HEK293 (cell line): ENCODE measurements around the gene KCNMA1.
A peak's percentile ranks its signal among the peaks of the same experiment; 100 is the strongest.

Experiments
- CTCF ChIA-PET: fragments of 350-600 bp; formaldehyde crosslinking; extraction: SDS; loops from one replicate; lab custom pipeline; 2021; ENCODE audit warnings: antibody characterized with exemption; lab: Yijun Ruan, JAX
- POLR2A ChIA-PET: fragments of 300-600 bp; formaldehyde crosslinking; extraction: SDS; loops from one replicate; lab custom pipeline; 2020; ENCODE audit warnings: antibody characterized with exemption, inconsistent platforms; lab: Yijun Ruan, JAX
- H3K27ac ChIP-seq: fragments of 200-500 bp; sonication (Bioruptor generic); 2 replicates; pipeline ENCODE4 v1.5.1; 2014; ENCODE audit warnings: low read depth, low read length, control low read depth, inconsistent platforms; ENCODE audit errors: extremely low read depth
- H3K36me3 ChIP-seq, 2 experiments: fragments of 200-500 bp in 1 of 2; sonication (Bioruptor generic) in 1 of 2; 1 replicate in 1 of 2; 2 replicates in 1 of 2; pipeline ENCODE4 v1.5.1; 2014 to 2017; ENCODE audit warnings: inconsistent platforms in 2 of 2, low read length in 2 of 2; ENCODE audit not compliant: control insufficient read depth in 2 of 2, insufficient read depth in 1 of 2
- H3K4me1 ChIP-seq: fragments of 200-500 bp; sonication (Bioruptor generic); 2 replicates; pipeline ENCODE4 v1.5.1; 2014; ENCODE audit warnings: mild to moderate bottlenecking, low read length, inconsistent platforms; ENCODE audit not compliant: control insufficient read depth, insufficient read depth
- H3K4me3 ChIP-seq: 2 replicates; pipeline ENCODE4 v1.5.1; 2011; ENCODE audit warnings: low read depth, mild to moderate bottlenecking, control low read depth, low read length, moderate library complexity
- H3K9me3 ChIP-seq: fragments of 200-500 bp; sonication (Bioruptor generic); 2 replicates; pipeline ENCODE4 v1.5.1; 2014; ENCODE audit warnings: low read depth, low read length, inconsistent platforms; ENCODE audit not compliant: control insufficient read depth, insufficient read depth
- GFI1B ChIP-seq: fragments of 450-650 bp; formaldehyde crosslinking; IDR thresholded peaks from 2 replicates; pipeline ENCODE4 v1.5.1; 2016; ENCODE audit warnings: missing biosample characterization, missing genetic modification characterization
- GLIS1 ChIP-seq: fragments of 450-650 bp; formaldehyde crosslinking; IDR thresholded peaks from 2 replicates; pipeline ENCODE4 v1.5.1; 2016; ENCODE audit warnings: missing biosample characterization, missing genetic modification characterization
- MYNN ChIP-seq: fragments of 450-650 bp; formaldehyde crosslinking; IDR thresholded peaks from 2 replicates; pipeline ENCODE4 v1.5.1; 2016; ENCODE audit warnings: missing biosample characterization, missing genetic modification characterization, borderline replicate concordance
- SP3 ChIP-seq: fragments of 450-650 bp; formaldehyde crosslinking; IDR thresholded peaks from 2 replicates; pipeline ENCODE4 v1.5.1; 2016; ENCODE audit warnings: missing biosample characterization, missing genetic modification characterization
- TRIM28 ChIP-seq: IDR thresholded peaks from 2 replicates; pipeline ENCODE4 v1.6.1; 2011; ENCODE audit warnings: low read length, control low read depth, borderline replicate concordance
- ZFP37 ChIP-seq: fragments of 450-650 bp; formaldehyde crosslinking; IDR thresholded peaks from 2 replicates; pipeline ENCODE4 v1.5.1; 2016; ENCODE audit warnings: missing biosample characterization, missing genetic modification characterization
- ZNF248 ChIP-seq: fragments of 450-650 bp; formaldehyde crosslinking; IDR thresholded peaks from 2 replicates; pipeline ENCODE4 v1.5.1; 2017; ENCODE audit warnings: missing biosample characterization, missing genetic modification characterization
- ZNF335 ChIP-seq: fragments of 450-650 bp; formaldehyde crosslinking; conservative IDR thresholded peaks from 2 replicates; pipeline ENCODE4 v1.5.1; 2016; ENCODE audit warnings: missing biosample characterization, missing genetic modification characterization
- ZNF366 ChIP-seq: fragments of 450-650 bp; formaldehyde crosslinking; conservative IDR thresholded peaks from 2 replicates; pipeline ENCODE4 v1.5.1; 2016; ENCODE audit warnings: missing biosample characterization, missing genetic modification characterization
- ZNF404 ChIP-seq: fragments of 450-650 bp; formaldehyde crosslinking; IDR thresholded peaks from 2 replicates; pipeline ENCODE4 v1.5.1; 2017; ENCODE audit warnings: missing biosample characterization, missing genetic modification characterization
- ZNF549 ChIP-seq: fragments of 450-650 bp; IDR thresholded peaks from 2 replicates; pipeline ENCODE4 v1.5.1; 2018; ENCODE audit warnings: missing biosample characterization, missing genetic modification characterization, mild to moderate bottlenecking, inconsistent platforms, moderate library complexity
- ZNF600 ChIP-seq: fragments of 450-650 bp; formaldehyde crosslinking; IDR thresholded peaks from 2 replicates; pipeline ENCODE4 v1.5.1; 2016; ENCODE audit warnings: missing biosample characterization, missing genetic modification characterization
- ZNF610 ChIP-seq: fragments of 450-650 bp; formaldehyde crosslinking; IDR thresholded peaks from 2 replicates; pipeline ENCODE4 v1.5.1; 2016; ENCODE audit warnings: missing biosample characterization, missing genetic modification characterization, borderline replicate concordance
- ZNF629 ChIP-seq: fragments of 450-650 bp; formaldehyde crosslinking; IDR thresholded peaks from 2 replicates; pipeline ENCODE4 v1.5.1; 2017; ENCODE audit warnings: missing biosample characterization, missing genetic modification characterization
- ZNF777 ChIP-seq: fragments of 450-650 bp; formaldehyde crosslinking; IDR thresholded peaks from 2 replicates; pipeline ENCODE4 v1.5.1; 2017; ENCODE audit warnings: missing biosample characterization, missing genetic modification characterization, borderline replicate concordance
- ZXDB ChIP-seq: fragments of 450-650 bp; formaldehyde crosslinking; IDR thresholded peaks from 2 replicates; pipeline ENCODE4 v1.5.1; 2016; ENCODE audit warnings: missing biosample characterization, missing genetic modification characterization
- TF ChIP-seq, protein P1 (sequence below): fragments of 450-650 bp; IDR thresholded peaks from 2 replicates; pipeline ENCODE4 v1.5.1; 2018; ENCODE audit warnings: missing biosample characterization, mild to moderate bottlenecking, missing genetic modification characterization
- TF ChIP-seq, protein P2 (sequence below): fragments of 450-650 bp; formaldehyde crosslinking; IDR thresholded peaks from 2 replicates; pipeline ENCODE4 v1.5.1; 2016; ENCODE audit warnings: missing biosample characterization, missing genetic modification characterization
- TF ChIP-seq, protein P3 (sequence below): fragments of 450-650 bp; formaldehyde crosslinking; IDR thresholded peaks from 2 replicates; pipeline ENCODE4 v1.5.1; 2017; ENCODE audit warnings: missing biosample characterization, mild to moderate bottlenecking, missing genetic modification characterization, moderate library complexity
- TF ChIP-seq, protein P4 (sequence below): fragments of 450-650 bp; formaldehyde crosslinking; IDR thresholded peaks from 2 replicates; pipeline ENCODE4 v1.5.1; 2016; ENCODE audit warnings: missing biosample characterization, missing genetic modification characterization, low read depth
- TF ChIP-seq, protein P5 (sequence below): fragments of 450-650 bp; formaldehyde crosslinking; IDR thresholded peaks from 2 replicates; pipeline ENCODE4 v1.5.1; 2016; ENCODE audit warnings: missing biosample characterization, missing genetic modification characterization
- TF ChIP-seq, protein P6 (sequence below): fragments of 450-650 bp; formaldehyde crosslinking; IDR thresholded peaks from 2 replicates; pipeline ENCODE4 v1.5.1; 2016; ENCODE audit warnings: missing biosample characterization, missing genetic modification characterization, borderline replicate concordance

The KCNMA1 gene

DNA sequence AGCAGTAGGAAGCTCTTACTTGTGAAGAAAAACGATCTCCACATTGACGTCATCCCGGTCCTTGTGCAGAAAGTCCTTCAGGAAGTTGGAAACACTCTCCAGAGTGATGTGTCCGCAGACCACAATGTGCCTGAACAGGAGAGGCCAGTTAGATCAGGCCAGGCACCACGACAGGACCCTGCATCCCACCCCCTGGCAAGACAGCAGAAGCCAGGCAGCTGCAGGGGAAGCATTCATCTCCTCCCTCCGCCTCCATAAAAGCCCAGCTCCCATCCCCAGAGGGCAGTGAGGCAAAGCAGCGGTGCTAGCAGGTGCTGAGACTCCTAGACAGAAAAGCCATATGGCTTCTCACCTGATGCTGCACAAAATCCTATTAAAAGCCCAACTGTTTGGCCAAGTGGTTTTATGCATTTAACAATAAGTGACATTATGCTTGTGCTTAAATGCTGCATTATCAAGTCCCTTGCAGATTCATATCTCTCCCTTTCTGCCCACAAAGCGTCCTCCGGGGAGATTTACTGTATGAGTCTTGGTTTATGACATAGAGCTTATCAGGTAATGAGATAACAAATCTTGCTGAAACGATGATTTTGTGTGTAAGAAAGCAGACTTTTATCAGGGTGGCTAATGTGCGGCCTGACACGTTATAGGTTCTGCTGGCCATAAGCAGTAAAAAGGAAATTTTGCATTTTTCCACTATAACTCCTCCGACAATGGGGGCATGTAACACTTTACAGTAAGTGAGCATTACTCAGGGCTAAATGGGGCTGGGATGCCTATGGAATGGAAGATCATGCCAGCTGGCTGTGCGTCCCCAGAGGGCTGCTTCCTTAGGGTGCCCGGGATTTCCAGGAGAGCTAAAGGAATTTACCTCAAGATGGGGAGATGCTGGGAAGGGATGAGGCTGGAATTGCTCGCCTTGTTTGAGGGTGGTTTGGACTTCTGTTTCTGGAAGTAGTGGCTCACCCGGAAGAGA, 546.9 kb downstream of the KCNMA1 start (continued):
- TF ChIP-seq TRIM28 (peak; percentile 49; the same call in 1 of the 2 replicates), ZNF366 (tag by site-specific recombination) (peak; percentile 58; the same call in 1 of the 2 replicates), ZXDB (tag by site-specific recombination) (peak; percentile 94), GFI1B (tag by site-specific recombination) (0 out of 2 replicates have a peak, but pooled peaks have one; percentile 45), ZNF335 (peak; percentile 89), GLIS1 (tag by site-specific recombination) (peak; percentile 48), ZNF629 (tag by site-specific recombination) (peak; percentile 78; the same call in 1 of the 2 replicates), ZNF600 (peak; percentile 87; the same call in 1 of the 2 replicates), ZNF248 (no peak)
- TF ChIP-seq, protein P1, sequence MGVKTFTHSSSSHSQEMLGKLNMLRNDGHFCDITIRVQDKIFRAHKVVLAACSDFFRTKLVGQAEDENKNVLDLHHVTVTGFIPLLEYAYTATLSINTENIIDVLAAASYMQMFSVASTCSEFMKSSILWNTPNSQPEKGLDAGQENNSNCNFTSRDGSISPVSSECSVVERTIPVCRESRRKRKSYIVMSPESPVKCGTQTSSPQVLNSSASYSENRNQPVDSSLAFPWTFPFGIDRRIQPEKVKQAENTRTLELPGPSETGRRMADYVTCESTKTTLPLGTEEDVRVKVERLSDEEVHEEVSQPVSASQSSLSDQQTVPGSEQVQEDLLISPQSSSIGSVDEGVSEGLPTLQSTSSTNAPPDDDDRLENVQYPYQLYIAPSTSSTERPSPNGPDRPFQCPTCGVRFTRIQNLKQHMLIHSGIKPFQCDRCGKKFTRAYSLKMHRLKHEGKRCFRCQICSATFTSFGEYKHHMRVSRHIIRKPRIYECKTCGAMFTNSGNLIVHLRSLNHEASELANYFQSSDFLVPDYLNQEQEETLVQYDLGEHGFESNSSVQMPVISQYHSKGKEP (tag by site-specific recombination): peak; percentile 79
- TF ChIP-seq, protein P2, sequence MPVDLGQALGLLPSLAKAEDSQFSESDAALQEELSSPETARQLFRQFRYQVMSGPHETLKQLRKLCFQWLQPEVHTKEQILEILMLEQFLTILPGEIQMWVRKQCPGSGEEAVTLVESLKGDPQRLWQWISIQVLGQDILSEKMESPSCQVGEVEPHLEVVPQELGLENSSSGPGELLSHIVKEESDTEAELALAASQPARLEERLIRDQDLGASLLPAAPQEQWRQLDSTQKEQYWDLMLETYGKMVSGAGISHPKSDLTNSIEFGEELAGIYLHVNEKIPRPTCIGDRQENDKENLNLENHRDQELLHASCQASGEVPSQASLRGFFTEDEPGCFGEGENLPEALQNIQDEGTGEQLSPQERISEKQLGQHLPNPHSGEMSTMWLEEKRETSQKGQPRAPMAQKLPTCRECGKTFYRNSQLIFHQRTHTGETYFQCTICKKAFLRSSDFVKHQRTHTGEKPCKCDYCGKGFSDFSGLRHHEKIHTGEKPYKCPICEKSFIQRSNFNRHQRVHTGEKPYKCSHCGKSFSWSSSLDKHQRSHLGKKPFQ: 0 out of 2 replicates have a peak, but pooled peaks have one; percentile 40
- TF ChIP-seq, protein P3, sequence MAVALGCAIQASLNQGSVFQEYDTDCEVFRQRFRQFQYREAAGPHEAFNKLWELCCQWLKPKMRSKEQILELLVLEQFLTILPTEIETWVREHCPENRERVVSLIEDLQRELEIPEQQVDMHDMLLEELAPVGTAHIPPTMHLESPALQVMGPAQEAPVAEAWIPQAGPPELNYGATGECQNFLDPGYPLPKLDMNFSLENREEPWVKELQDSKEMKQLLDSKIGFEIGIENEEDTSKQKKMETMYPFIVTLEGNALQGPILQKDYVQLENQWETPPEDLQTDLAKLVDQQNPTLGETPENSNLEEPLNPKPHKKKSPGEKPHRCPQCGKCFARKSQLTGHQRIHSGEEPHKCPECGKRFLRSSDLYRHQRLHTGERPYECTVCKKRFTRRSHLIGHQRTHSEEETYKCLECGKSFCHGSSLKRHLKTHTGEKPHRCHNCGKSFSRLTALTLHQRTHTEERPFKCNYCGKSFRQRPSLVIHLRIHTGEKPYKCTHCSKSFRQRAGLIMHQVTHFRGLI (tag by site-specific recombination): peak; percentile 97
- TF ChIP-seq, protein P4, sequence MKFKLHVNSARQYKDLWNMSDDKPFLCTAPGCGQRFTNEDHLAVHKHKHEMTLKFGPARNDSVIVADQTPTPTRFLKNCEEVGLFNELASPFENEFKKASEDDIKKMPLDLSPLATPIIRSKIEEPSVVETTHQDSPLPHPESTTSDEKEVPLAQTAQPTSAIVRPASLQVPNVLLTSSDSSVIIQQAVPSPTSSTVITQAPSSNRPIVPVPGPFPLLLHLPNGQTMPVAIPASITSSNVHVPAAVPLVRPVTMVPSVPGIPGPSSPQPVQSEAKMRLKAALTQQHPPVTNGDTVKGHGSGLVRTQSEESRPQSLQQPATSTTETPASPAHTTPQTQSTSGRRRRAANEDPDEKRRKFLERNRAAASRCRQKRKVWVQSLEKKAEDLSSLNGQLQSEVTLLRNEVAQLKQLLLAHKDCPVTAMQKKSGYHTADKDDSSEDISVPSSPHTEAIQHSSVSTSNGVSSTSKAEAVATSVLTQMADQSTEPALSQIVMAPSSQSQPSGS (tag by site-specific recombination): peak; percentile 84

DNA sequence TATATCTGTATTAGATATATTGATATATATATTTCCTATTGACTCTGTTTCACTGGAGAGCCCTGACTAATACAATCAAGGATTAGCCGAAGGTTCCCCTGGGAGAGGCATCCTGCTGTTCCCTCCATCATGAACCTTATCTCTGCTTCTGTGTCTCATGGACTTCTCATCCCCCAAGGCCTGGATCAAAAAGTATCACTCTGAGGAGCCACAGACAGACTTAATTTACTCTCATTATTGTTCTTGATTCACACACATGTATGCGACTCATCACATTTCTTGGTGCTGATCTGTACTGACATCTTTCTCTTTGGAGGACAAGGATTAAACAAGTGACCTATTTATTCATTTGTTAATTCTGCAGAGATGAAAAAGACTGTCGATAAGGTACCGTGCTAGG, 550.2 kb downstream of the KCNMA1 start:
- no peaks in the 10 kb centered on the region for H3K36me3 ChIP-seq
- CTCF ChIA-PET: no interaction called here
- TF ChIP-seq, protein P3 (tag by site-specific recombination): no peak
- TF ChIP-seq TRIM28 (no peak), ZFP37 (no peak), SP3 (tag by site-specific recombination) (no peak), ZNF404 (tag by site-specific recombination) (no peak), ZNF610 (no peak), MYNN (tag by site-specific recombination) (no peak), ZNF777 (tag by site-specific recombination) (no peak), ZNF549 (no peak)
- TF ChIP-seq, protein P5, sequence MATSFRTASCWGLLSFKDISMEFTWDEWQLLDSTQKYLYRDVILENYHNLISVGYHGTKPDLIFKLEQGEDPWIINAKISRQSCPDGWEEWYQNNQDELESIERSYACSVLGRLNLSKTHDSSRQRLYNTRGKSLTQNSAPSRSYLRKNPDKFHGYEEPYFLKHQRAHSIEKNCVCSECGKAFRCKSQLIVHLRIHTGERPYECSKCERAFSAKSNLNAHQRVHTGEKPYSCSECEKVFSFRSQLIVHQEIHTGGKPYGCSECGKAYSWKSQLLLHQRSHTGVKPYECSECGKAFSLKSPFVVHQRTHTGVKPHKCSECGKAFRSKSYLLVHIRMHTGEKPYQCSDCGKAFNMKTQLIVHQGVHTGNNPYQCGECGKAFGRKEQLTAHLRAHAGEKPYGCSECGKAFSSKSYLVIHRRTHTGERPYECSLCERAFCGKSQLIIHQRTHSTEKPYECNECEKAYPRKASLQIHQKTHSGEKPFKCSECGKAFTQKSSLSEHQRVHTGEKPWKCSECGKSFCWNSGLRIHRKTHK: no peak
- TF ChIP-seq, protein P6, sequence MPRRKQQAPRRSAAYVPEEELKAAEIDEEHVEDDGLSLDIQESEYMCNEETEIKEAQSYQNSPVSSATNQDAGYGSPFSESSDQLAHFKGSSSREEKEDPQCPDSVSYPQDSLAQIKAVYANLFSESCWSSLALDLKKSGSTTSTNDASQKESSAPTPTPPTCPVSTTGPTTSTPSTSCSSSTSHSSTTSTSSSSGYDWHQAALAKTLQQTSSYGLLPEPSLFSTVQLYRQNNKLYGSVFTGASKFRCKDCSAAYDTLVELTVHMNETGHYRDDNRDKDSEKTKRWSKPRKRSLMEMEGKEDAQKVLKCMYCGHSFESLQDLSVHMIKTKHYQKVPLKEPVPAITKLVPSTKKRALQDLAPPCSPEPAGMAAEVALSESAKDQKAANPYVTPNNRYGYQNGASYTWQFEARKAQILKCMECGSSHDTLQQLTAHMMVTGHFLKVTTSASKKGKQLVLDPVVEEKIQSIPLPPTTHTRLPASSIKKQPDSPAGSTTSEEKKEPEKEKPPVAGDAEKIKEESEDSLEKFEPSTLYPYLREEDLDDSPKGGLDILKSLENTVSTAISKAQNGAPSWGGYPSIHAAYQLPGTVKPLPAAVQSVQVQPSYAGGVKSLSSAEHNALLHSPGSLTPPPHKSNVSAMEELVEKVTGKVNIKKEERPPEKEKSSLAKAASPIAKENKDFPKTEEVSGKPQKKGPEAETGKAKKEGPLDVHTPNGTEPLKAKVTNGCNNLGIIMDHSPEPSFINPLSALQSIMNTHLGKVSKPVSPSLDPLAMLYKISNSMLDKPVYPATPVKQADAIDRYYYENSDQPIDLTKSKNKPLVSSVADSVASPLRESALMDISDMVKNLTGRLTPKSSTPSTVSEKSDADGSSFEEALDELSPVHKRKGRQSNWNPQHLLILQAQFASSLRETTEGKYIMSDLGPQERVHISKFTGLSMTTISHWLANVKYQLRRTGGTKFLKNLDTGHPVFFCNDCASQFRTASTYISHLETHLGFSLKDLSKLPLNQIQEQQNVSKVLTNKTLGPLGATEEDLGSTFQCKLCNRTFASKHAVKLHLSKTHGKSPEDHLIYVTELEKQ (tag by site-specific recombination): no peak

More for the DNA sequence above, 550.2 kb downstream of the KCNMA1 start:
- Histone ChIP-seq H3K4me3 (no peak overlapping the region), H3K4me1 (peaks cover 19% of the 10 kb centered on the region), H3K9me3 (no peaks in the 10 kb centered on the region), H3K27ac (no peak overlapping the region)
- POLR2A ChIA-PET: no interaction called here
